K562 (cell line): ENCODE data around the gene ZNF234. TPM values are rescaled to one million over a fixed set of nuclear protein-coding genes. Genes with fewer than 3 reads are reported as not detected.

Source experiments
- BRD9 ChIP-seq: fragments of 450-650 bp; IDR thresholded peaks from 2 replicates; pipeline ENCODE4 v1.6.1; 2018; ENCODE audit warnings: low read depth; ENCODE audit not compliant: partially characterized antibody
- CBX5 ChIP-seq: IDR thresholded peaks from 2 replicates; pipeline ENCODE4 v1.6.1; 2014; ENCODE audit warnings: low read depth, borderline replicate concordance
- DPF2 ChIP-seq: fragments of 450-650 bp; IDR thresholded peaks from 2 replicates; pipeline ENCODE4 v1.6.1; 2016
- EP300 ChIP-seq: IDR thresholded peaks from 2 replicates; pipeline ENCODE4 v1.6.1; 2012; ENCODE audit warnings: low read length, improper control_type of control experiment
- HCFC1 ChIP-seq: IDR thresholded peaks from 2 replicates; pipeline ENCODE4 v1.6.1; 2012; ENCODE audit warnings: low read depth, low read length, improper control_type of control experiment
- KDM5B ChIP-seq: fragments of 200-600 bp; sonication (generic); IDR thresholded peaks from 2 replicates; pipeline ENCODE4 v1.6.1; 2012; ENCODE audit warnings: low read depth, mild to moderate bottlenecking, moderate library complexity, low read length, control low read depth, inconsistent platforms; ENCODE audit not compliant: insufficient replicate concordance
- NCOA1 ChIP-seq: fragments of 450-650 bp; IDR thresholded peaks from 2 replicates; pipeline ENCODE4 v1.6.1; 2016; ENCODE audit warnings: low read depth
- RBM25 ChIP-seq: fragments of 200-400 bp; formaldehyde crosslinking; IDR thresholded peaks from 2 replicates; pipeline ENCODE4 v1.6.1; 2018; ENCODE audit warnings: low read length, low read depth, moderate library complexity; ENCODE audit not compliant: severe bottlenecking
- RNF219 ChIP-seq: fragments of 250-450 bp; sonication (Bioruptor Pico); IDR thresholded peaks from 2 replicates; pipeline ENCODE4 v1.5.0; 2022; ENCODE audit warnings: mild to moderate bottlenecking
- SOX6 ChIP-seq: fragments of 450-650 bp; IDR thresholded peaks from 2 replicates; pipeline ENCODE4 v1.6.1; 2014; ENCODE audit warnings: mild to moderate bottlenecking
- ZNF3 ChIP-seq: fragments of 250-450 bp; sonication (Bioruptor Pico); IDR thresholded peaks from 2 replicates; pipeline ENCODE4 v1.5.0; 2021; ENCODE audit warnings: mild to moderate bottlenecking, moderate library complexity
- ZNF551 ChIP-seq: fragments of 250-450 bp; sonication (Bioruptor Pico); IDR thresholded peaks from 2 replicates; pipeline ENCODE4 v1.5.0; 2021; ENCODE audit warnings: mild to moderate bottlenecking, moderate library complexity
- polyA plus RNA-seq, 8 experiments: library from polyadenylated mRNA; depleted of rRNA in 4 of 8; stranded (reverse) in 5 of 8; unstranded in 3 of 8; fragments of >200 nt; fragmentation: Nextera tagmentation in 2 of 8; fragmentation: Illumina TruSeq in 1 of 8; extraction: Ambion mirVana in 2 of 8; extraction: Trizol in 1 of 8; gene quantifications; 2 replicates each; pipeline versions ENCODE4 v1.2.1 to v1.2.3, GENCODE V29; 2011 to 2014; ENCODE audit warnings: inconsistent platforms in 1 of 8, missing spikeins in 1 of 8
- total RNA-seq, 7 experiments: library from RNA; depleted of rRNA in 6 of 7; stranded (reverse); fragments of >200 nt in 6 of 7; fragmentation: Illumina TruSeq in 2 of 7; extraction: Trizol in 2 of 7; gene quantifications; 2 replicates each; pipeline versions ENCODE4 v1.2.1 to v1.2.3, GENCODE V29; 2011 to 2021; ENCODE audit warnings: low replicate concordance in 1 of 7
- TF ChIP-seq, protein P1 (sequence below): fragments of 450-650 bp; conservative IDR thresholded peaks from 2 replicates; pipeline ENCODE4 v1.6.1; 2016; ENCODE audit warnings: missing genetic modification characterization, low read depth, mild to moderate bottlenecking, control low read depth, missing compliant biosample characterization
- TF ChIP-seq, protein P2 (sequence below): fragments of 450-650 bp; IDR thresholded peaks from 2 replicates; pipeline ENCODE4 v1.6.1; 2018; ENCODE audit not compliant: partially characterized antibody
- TF ChIP-seq, protein P3 (sequence below): fragments of 450-650 bp; IDR thresholded peaks from one replicate; pipeline ENCODE4 v1.6.1; 2018; ENCODE audit warnings: mild to moderate bottlenecking, moderate library complexity; ENCODE audit not compliant: partially characterized antibody
- TF ChIP-seq, protein P4 (sequence below): sonication (generic); formaldehyde crosslinking; IDR thresholded peaks from 2 replicates; pipeline ENCODE4 v1.8.1; 2023; ENCODE audit warnings: mild to moderate bottlenecking, missing genetic modification reagents, moderate library complexity

The ZNF234 gene
- total and polyA plus RNA-seq, 9 of the 15 experiments (the other 6 are each of a cell fraction or from before 2014, with no cell fraction given) = 0.82 to 2.9 (median 1.5) TPM

DNA sequence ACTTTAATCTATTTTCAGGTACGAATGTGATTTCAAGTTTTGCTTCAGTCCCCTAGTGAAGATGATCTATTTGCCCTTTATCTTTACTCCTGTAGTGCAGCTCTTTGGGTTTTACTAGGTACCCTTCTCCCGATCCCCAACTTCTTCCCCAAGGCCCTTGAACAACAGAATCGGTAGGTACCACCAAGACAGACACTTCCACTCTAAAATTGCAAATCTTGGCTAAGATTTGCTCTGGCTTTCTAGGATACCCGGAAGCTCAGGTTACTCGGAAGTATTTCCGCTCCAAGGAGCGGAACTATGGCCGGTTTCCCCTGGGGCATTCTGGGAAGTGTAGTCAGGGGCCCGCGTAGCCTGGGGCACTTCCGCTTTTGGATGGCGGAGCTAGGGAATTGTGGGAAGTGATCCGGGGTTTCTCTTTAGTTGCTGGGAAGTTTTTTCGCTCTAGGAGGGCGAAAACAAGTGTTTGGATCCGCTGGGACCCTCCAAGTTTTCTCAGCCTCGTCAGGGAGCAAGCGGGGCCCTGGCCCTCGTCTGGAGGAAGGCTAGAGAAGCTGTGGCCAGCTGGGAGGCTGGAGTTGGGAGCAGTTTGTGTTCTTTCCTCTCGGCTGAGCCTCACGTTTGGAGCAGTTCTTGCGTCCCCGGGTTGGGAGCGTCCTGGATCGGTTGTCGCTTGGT lies 65.9 kb downstream of the ZNF234 start (continued):
- TF ChIP-seq, protein P1, sequence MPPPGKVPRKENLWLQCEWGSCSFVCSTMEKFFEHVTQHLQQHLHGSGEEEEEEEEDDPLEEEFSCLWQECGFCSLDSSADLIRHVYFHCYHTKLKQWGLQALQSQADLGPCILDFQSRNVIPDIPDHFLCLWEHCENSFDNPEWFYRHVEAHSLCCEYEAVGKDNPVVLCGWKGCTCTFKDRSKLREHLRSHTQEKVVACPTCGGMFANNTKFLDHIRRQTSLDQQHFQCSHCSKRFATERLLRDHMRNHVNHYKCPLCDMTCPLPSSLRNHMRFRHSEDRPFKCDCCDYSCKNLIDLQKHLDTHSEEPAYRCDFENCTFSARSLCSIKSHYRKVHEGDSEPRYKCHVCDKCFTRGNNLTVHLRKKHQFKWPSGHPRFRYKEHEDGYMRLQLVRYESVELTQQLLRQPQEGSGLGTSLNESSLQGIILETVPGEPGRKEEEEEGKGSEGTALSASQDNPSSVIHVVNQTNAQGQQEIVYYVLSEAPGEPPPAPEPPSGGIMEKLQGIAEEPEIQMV (tag) = no peak
- TF ChIP-seq DPF2 = no peak
- peak; percentile 94 for TF ChIP-seq HCFC1
- TF ChIP-seq BRD9 = no peak
- peak; percentile 10; the same call in 1 of the 2 replicates for TF ChIP-seq CBX5
- no peak for TF ChIP-seq RNF219
- no peak for TF ChIP-seq ZNF3
- TF ChIP-seq RBM25 = no peak
- TF ChIP-seq KDM5B = peak; percentile 63
- TF ChIP-seq, protein P2, sequence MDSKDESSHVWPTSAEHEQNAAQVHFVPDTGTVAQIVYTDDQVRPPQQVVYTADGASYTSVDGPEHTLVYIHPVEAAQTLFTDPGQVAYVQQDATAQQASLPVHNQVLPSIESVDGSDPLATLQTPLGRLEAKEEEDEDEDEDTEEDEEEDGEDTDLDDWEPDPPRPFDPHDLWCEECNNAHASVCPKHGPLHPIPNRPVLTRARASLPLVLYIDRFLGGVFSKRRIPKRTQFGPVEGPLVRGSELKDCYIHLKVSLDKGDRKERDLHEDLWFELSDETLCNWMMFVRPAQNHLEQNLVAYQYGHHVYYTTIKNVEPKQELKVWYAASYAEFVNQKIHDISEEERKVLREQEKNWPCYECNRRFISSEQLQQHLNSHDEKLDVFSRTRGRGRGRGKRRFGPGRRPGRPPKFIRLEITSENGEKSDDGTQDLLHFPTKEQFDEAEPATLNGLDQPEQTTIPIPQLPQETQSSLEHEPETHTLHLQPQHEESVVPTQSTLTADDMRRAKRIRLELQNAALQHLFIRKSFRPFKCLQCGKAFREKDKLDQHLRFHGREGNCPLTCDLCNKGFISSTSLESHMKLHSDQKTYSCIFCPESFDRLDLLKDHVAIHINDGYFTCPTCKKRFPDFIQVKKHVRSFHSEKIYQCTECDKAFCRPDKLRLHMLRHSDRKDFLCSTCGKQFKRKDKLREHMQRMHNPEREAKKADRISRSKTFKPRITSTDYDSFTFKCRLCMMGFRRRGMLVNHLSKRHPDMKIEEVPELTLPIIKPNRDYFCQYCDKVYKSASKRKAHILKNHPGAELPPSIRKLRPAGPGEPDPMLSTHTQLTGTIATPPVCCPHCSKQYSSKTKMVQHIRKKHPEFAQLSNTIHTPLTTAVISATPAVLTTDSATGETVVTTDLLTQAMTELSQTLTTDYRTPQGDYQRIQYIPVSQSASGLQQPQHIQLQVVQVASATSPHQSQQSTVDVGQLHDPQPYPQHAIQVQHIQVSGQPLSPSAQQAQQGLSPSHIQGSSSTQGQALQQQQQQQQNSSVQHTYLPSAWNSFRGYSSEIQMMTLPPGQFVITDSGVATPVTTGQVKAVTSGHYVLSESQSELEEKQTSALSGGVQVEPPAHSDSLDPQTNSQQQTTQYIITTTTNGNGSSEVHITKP = no peak
- no peak for TF ChIP-seq ZNF551 (CRISPR knock-in tag)
- 0 out of 2 replicates have a peak, but pooled peaks have one; percentile 8 for TF ChIP-seq SOX6
- peak; percentile 73 for TF ChIP-seq NCOA1
- TF ChIP-seq, protein P3, sequence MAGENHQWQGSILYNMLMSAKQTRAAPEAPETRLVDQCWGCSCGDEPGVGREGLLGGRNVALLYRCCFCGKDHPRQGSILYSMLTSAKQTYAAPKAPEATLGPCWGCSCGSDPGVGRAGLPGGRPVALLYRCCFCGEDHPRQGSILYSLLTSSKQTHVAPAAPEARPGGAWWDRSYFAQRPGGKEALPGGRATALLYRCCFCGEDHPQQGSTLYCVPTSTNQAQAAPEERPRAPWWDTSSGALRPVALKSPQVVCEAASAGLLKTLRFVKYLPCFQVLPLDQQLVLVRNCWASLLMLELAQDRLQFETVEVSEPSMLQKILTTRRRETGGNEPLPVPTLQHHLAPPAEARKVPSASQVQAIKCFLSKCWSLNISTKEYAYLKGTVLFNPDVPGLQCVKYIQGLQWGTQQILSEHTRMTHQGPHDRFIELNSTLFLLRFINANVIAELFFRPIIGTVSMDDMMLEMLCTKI = no peak
- TF ChIP-seq, protein P4, sequence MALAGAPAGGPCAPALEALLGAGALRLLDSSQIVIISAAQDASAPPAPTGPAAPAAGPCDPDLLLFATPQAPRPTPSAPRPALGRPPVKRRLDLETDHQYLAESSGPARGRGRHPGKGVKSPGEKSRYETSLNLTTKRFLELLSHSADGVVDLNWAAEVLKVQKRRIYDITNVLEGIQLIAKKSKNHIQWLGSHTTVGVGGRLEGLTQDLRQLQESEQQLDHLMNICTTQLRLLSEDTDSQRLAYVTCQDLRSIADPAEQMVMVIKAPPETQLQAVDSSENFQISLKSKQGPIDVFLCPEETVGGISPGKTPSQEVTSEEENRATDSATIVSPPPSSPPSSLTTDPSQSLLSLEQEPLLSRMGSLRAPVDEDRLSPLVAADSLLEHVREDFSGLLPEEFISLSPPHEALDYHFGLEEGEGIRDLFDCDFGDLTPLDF (CRISPR knock-in tag) = no peak
- TF ChIP-seq EP300 = no peak
